Measurements from ENCODE around the gene RICTOR.

DNA sequence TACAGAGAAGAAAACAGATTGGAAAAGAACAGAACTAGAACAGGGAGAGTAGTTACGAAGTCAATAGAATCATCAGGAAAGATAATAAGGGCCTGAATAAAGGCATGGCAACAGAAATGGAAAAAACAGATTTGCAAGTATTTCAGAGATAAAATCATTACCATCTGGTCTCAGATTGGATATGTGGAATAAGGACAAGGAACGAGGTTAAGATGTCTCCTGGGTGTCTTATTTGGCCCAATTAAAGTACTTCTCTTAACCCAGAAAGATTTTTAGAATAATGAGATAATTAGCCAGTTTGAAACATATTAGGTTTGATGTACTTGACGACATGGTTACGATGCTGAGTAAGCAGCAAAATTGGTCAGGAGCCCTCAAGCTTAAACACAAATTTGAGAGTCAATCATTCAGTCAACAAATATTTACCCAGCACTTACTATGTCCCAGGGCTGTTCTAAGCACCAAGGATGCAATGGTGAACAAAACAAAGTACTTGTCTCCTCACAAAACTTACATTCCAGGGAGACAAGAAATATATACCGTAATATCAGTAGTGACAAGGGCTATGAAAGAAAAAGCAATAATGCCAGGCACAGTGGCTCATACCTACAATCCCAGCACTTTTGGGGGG, 18.3 kb downstream of the RICTOR start:
- TF ChIP-seq POLR2A (IDR thresholded peaks at IDR 0.05), result no peak
- TF ChIP-seq, protein P1, sequence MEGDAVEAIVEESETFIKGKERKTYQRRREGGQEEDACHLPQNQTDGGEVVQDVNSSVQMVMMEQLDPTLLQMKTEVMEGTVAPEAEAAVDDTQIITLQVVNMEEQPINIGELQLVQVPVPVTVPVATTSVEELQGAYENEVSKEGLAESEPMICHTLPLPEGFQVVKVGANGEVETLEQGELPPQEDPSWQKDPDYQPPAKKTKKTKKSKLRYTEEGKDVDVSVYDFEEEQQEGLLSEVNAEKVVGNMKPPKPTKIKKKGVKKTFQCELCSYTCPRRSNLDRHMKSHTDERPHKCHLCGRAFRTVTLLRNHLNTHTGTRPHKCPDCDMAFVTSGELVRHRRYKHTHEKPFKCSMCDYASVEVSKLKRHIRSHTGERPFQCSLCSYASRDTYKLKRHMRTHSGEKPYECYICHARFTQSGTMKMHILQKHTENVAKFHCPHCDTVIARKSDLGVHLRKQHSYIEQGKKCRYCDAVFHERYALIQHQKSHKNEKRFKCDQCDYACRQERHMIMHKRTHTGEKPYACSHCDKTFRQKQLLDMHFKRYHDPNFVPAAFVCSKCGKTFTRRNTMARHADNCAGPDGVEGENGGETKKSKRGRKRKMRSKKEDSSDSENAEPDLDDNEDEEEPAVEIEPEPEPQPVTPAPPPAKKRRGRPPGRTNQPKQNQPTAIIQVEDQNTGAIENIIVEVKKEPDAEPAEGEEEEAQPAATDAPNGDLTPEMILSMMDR (IDR thresholded peaks at IDR 0.05), result no peak
- TF ChIP-seq POLR2AphosphoS5 (IDR thresholded peaks at IDR 0.05), result no peak
- no peak for TF ChIP-seq EP300 (IDR thresholded peaks at IDR 0.05)
